Thyroid gland (tissue), 4 donors: Measurements from ENCODE around the gene ING1.

Source experiments
- POLR2A ChIP-seq, 2 donors: fragments of 450-650 bp; IDR thresholded peaks; one replicate each; pipeline ENCODE4 v1.6.1; 2017; ENCODE audit warnings: antibody characterized with exemption in 2 of 2, mild to moderate bottlenecking in 2 of 2, moderate library complexity in 1 of 2
- TF ChIP-seq, protein P1 (sequence below), 6 experiments: fragments of 200-600 bp in 3 of 6; fragments of 450-650 bp in 3 of 6; sonication (generic) in 3 of 6; IDR thresholded peaks; one replicate each; pipeline ENCODE4 v1.5.1; 2016 to 2019; ENCODE audit warnings: antibody characterized with exemption in 6 of 6, mild to moderate bottlenecking in 2 of 6, inconsistent platforms in 1 of 6, moderate library complexity in 1 of 6

DNA sequence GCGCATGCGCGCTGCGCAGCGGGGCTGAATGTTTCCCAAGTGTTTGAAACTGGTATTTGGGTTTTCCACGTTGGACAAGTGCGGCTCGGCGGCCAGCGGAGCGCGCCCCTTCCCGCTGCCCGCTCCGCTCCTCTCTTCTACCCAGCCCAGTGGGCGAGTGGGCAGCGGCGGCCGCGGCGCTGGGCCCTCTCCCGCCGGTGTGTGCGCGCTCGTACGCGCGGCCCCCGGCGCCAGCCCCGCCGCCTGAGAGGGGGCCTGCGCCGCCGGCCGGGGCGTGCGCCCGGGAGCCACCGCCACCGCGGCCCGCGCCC, at the start of gene ING1:
- TF ChIP-seq, protein P1, sequence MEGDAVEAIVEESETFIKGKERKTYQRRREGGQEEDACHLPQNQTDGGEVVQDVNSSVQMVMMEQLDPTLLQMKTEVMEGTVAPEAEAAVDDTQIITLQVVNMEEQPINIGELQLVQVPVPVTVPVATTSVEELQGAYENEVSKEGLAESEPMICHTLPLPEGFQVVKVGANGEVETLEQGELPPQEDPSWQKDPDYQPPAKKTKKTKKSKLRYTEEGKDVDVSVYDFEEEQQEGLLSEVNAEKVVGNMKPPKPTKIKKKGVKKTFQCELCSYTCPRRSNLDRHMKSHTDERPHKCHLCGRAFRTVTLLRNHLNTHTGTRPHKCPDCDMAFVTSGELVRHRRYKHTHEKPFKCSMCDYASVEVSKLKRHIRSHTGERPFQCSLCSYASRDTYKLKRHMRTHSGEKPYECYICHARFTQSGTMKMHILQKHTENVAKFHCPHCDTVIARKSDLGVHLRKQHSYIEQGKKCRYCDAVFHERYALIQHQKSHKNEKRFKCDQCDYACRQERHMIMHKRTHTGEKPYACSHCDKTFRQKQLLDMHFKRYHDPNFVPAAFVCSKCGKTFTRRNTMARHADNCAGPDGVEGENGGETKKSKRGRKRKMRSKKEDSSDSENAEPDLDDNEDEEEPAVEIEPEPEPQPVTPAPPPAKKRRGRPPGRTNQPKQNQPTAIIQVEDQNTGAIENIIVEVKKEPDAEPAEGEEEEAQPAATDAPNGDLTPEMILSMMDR (IDR thresholded peaks at IDR 0.05): peak in 1 of 6 experiments; percentile 4
- no peak for TF ChIP-seq POLR2A (IDR thresholded peaks at IDR 0.05)
